ENCODE measurements around the gene ZNF235.
"Not testable (repeated sequence)": the region's sequence is repeated elsewhere in the genome, so short reads cannot be mapped to it uniquely, and the experiment has no call there.

Gene ZNF235

GRCh38 chr19:44304659-44305193 lies at the start of gene ZNF235:
TSS of gene ZNF235 (minus strand) at chr19:44305025. CDS start at chr19:44303404, 1,621 bp downstream.
- DNase-seq: peak; percentile 85

- DNase-seq: no peak
Measured at GRCh38 chr19:44346556-44346955, 41.7 kb upstream of the ZNF235 start.

- no peak for DNase-seq
Measured at GRCh38 chr19:44345959-44346358, 41.1 kb upstream of the ZNF235 start.

- DNase-seq: no peak
Measured at GRCh38 chr19:44344255-44344654, 39.4 kb upstream of the ZNF235 start.

- DNase-seq: no peak
Measured at GRCh38 chr19:44341794-44342193, 37.0 kb upstream of the ZNF235 start.

GRCh38 chr19:44334639-44335038 lies 29.8 kb upstream of the ZNF235 start:
- DNase-seq: not testable (repeated sequence)

- no peak for DNase-seq
Measured at GRCh38 chr19:44332145-44332544, 27.3 kb upstream of the ZNF235 start.

- DNase-seq: no peak
Measured at GRCh38 chr19:44315883-44316282, 11.1 kb upstream of the ZNF235 start.

GRCh38 chr19:44313231-44313630 lies 8.4 kb upstream of the ZNF235 start:
- no peak for DNase-seq

GRCh38 chr19:44308011-44308410 lies 3.2 kb upstream of the ZNF235 start:
- DNase-seq: no peak

- DNase-seq: no peak
Measured at GRCh38 chr19:44306283-44306682, 1.5 kb upstream of the ZNF235 start.

GRCh38 chr19:44305457-44305856 lies 632 bp upstream of the ZNF235 start:
- DNase-seq: no peak

GRCh38 chr19:44303976-44304568 lies 753 bp downstream of the ZNF235 start:
- peak; percentile 2 for DNase-seq

- DNase-seq: no peak
Measured at GRCh38 chr19:44303320-44303719, 1.5 kb downstream of the ZNF235 start.

GRCh38 chr19:44284968-44285367 lies 19.9 kb downstream of the ZNF235 start:
- DNase-seq: no peak

GRCh38 chr19:44282846-44283245 lies 22.0 kb downstream of the ZNF235 start:
- no peak for DNase-seq

- DNase-seq: no peak
Measured at GRCh38 chr19:44280916-44281315, 23.9 kb downstream of the ZNF235 start.

GRCh38 chr19:44278181-44278690 lies 26.6 kb downstream of the ZNF235 start:
- DNase-seq: no peak

- no peak for DNase-seq
Measured at GRCh38 chr19:44277331-44277730, 27.5 kb downstream of the ZNF235 start.

- no peak for DNase-seq
Measured at GRCh38 chr19:44260695-44261446, 44.0 kb downstream of the ZNF235 start.

GRCh38 chr19:44260343-44260681 lies 44.5 kb downstream of the ZNF235 start:
- DNase-seq: no peak

GRCh38 chr19:44258835-44259413 lies 45.9 kb downstream of the ZNF235 start:
- DNase-seq: no peak

GRCh38 chr19:44258136-44258535 lies 46.7 kb downstream of the ZNF235 start:
- DNase-seq: no peak
